Kidney (tissue), 14 donors: ENCODE measurements around the gene RGL2. TPM values are rescaled to one million over a fixed set of nuclear protein-coding genes. Genes with fewer than 3 reads are reported as not detected.

ENCODE experiments used
- DNase-seq, 5 donors: peaks; one replicate each; pipeline ENCODE4 v3.0.0-alpha.2; 2013 to 2020
- FAIRE-seq: peaks from 2 replicates; lab custom pipeline; 2012; peaks lifted over from hg19 to GRCh38; lab: Jason Lieb, UNC
- H3K27ac ChIP-seq, 2 donors: one replicate each; pipeline ENCODE4 v1.7.0; 2013; ENCODE audit warnings: low read depth in 2 of 2, low read length in 2 of 2, inconsistent platforms in 1 of 2
- H3K27me3 ChIP-seq: one replicate; pipeline ENCODE4 v1.7.1; 2013; ENCODE audit warnings: low read length, inconsistent platforms; ENCODE audit not compliant: control insufficient read depth, insufficient read depth
- H3K36me3 ChIP-seq, 3 donors: one replicate each; pipeline versions ENCODE4 v1.7.0 to v1.7.1; 2013; ENCODE audit warnings: low read length in 3 of 3, control low read depth in 1 of 3, inconsistent platforms in 1 of 3; ENCODE audit not compliant: insufficient read depth in 3 of 3, control insufficient read depth in 2 of 3
- H3K4me1 ChIP-seq, 3 donors: one replicate each; pipeline versions ENCODE4 v1.7.0 to v1.7.1; 2013; ENCODE audit warnings: low read length in 3 of 3, inconsistent platforms in 1 of 3, low read depth in 1 of 3; ENCODE audit not compliant: control insufficient read depth in 2 of 3, insufficient read depth in 2 of 3
- H3K4me3 ChIP-seq, 3 donors: one replicate each; pipeline versions ENCODE4 v1.7.0 to v1.8.1; 2013; ENCODE audit warnings: low read length in 3 of 3, control low read depth in 1 of 3, inconsistent platforms in 1 of 3
- H3K9ac ChIP-seq, 3 donors: one replicate each; pipeline versions ENCODE4 v1.7.0 to v1.7.1; 2013; ENCODE audit warnings: low read length in 3 of 3, control low read depth in 1 of 3, inconsistent platforms in 1 of 3
- H3K9me3 ChIP-seq, 3 donors: one replicate each; pipeline versions ENCODE4 v1.7.0 to v1.7.1; 2013; ENCODE audit warnings: low read length in 3 of 3, control low read depth in 1 of 3, inconsistent platforms in 1 of 3; ENCODE audit not compliant: control insufficient read depth in 2 of 3, insufficient read depth in 1 of 3
- intact Hi-C: fragments of 100-400 bp; cut with DNase I; formaldehyde crosslinking; loops from one replicate; pipeline ENCODE4 v1.11.1; 2022
- polyA plus RNA-seq: library from polyadenylated mRNA; stranded (reverse); fragments of 350-450 nt; fragmentation: Illumina TruSeq; extraction: RNeasy Lipid Tissue Mini Kit (QIAGEN cat#74804); gene quantifications from one replicate; pipeline ENCODE4 v1.2.3, GENCODE V29; 2014; ENCODE audit warnings: low read depth, low replicate concordance; ENCODE audit not compliant: insufficient read depth
- total RNA-seq: library from RNA; stranded (reverse); fragmentation: NEBNext Ultra II Directional; extraction: Animal tissue kit (Norgen Biotek cat#: 25700); gene quantifications from one replicate; pipeline ENCODE4 v1.2.1, GENCODE V29; 2021
- TF ChIP-seq, protein P1 (sequence below): IDR thresholded peaks from 3 replicates; pipeline ENCODE4 v1.5.1; 2012; ENCODE audit warnings: mild to moderate bottlenecking, moderate library complexity, borderline replicate concordance; ENCODE audit not compliant: insufficient read depth; ENCODE audit errors: extremely low read depth
- donor health status: control.
- donor health status: control.
- donor health status: control.
- donor health status: control.
- donor health status: control.
- donor health status: DM: yes; HTN: yes; CAD: no.
- donor health status: Normal renal cell carcinoma (clear cell type).

The RGL2 gene
- total and polyA plus RNA-seq, 2 donors from 2014 or later: 56.2 to 92.4 TPM

DNA sequence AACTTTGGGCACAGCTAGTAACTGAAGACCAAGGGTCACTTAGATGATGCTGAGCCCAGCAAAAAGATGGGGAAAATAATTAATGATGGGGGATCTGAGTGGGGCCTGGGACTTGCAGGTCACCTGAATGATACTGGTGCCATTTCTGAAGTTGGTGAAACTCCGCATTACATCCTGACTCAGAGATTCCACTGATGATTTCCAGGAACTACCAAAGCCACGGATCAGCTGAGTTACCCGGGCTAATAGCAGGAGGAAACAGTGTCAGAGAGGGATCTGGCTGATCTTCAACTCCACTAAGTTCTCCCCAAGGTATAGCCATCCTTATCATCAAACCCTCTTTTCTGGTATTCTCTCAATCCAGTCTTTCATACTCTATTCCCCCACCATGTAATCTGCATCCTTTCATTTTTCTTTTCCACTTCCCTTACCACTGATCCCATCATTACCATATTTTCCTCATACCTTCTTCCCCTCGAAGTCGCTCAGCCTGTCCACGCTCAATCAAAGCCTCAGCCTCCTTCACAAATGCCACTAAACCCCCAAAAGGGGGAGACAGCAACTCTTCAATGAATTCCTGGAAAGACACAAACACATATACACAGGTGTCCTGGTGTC lies 47.2 kb downstream of the RGL2 start:
- Histone ChIP-seq H3K27me3 (no peaks in the 10 kb centered on the region), H3K36me3 (peaks cover 0 to 3% (median 0%) of the 10 kb centered on the region in 3 donors), H3K4me3 (no peak overlapping the region), H3K9me3 (no peaks in the 10 kb centered on the region), H3K27ac (no peak overlapping the region), H3K9ac (no peak overlapping the region), H3K4me1 (peaks cover 0 to 20% (median 9%) of the 10 kb centered on the region in 3 donors)
- TF ChIP-seq, protein P1, sequence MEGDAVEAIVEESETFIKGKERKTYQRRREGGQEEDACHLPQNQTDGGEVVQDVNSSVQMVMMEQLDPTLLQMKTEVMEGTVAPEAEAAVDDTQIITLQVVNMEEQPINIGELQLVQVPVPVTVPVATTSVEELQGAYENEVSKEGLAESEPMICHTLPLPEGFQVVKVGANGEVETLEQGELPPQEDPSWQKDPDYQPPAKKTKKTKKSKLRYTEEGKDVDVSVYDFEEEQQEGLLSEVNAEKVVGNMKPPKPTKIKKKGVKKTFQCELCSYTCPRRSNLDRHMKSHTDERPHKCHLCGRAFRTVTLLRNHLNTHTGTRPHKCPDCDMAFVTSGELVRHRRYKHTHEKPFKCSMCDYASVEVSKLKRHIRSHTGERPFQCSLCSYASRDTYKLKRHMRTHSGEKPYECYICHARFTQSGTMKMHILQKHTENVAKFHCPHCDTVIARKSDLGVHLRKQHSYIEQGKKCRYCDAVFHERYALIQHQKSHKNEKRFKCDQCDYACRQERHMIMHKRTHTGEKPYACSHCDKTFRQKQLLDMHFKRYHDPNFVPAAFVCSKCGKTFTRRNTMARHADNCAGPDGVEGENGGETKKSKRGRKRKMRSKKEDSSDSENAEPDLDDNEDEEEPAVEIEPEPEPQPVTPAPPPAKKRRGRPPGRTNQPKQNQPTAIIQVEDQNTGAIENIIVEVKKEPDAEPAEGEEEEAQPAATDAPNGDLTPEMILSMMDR: no peak
- no peak for DNase-seq
- intact Hi-C loops: no loop called here
- FAIRE-seq: no peak

GRCh38 chr6:33250731-33251130 lies 48.0 kb downstream of the RGL2 start:
- Histone ChIP-seq H3K9me3 (no peaks in the 10 kb centered on the region), H3K4me1 (peaks cover 0 to 20% (median 9%) of the 10 kb centered on the region in 3 donors), H3K36me3 (peaks cover 0 to 3% (median 0%) of the 10 kb centered on the region in 3 donors), H3K9ac (no peak overlapping the region), H3K27me3 (no peaks in the 10 kb centered on the region), H3K4me3 (no peak overlapping the region), H3K27ac (no peak overlapping the region)
- TF ChIP-seq, protein P1: no peak
- no peak for FAIRE-seq
- intact Hi-C loops: no loop called here
- DNase-seq: no peak

DNA sequence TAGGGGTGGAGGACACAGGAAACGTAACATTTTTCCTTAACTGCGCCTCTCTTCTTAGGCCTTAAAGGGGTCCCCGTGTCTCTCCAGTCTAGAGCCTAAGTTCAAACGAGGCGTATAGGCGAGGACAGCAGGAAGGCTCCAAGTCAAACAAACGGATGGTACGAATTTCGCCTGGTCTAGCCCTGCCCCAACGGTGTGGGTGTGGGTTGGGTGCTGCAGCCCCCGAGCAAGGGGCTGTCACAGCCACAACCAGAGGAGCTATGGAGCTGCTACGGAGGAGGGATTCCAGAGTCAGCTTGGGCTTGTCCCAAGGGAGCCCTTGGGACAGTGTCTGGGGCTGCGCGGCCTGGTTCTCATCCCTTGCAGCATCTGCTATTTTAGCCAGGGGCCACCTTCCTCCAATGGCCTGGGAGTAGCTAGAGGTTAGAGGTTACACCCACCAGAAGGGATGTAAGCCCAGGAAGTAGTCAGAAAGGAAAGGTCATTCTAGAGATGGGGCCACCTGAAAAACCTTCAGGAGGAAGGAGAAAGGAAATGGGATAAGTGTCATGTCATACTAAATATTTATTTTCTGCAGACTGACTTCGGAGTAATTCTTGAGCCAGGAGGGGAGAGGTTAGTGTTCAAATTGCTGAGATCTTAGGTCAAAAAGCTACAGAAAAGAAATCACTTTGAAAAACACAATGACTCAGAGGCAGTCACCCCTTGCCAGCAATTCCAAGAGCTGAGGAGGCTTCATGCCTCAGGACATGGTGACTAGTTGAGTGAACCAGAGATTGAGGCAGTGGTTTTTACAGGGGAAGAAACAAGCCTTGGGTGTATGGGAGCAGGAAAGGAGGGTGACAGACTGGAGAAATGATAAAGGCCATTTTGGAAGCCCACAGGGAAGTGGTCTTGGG lies 48.8 kb downstream of the RGL2 start:
- peak overlapping the region; percentile 92 to 94 for H3K27ac ChIP-seq
- FAIRE-seq (no peak), DNase-seq (peak in 2 of 5 donors; percentile 63 to 84)
- TF ChIP-seq, protein P1: no peak
- H3K4me3 ChIP-seq: peak overlapping the region; percentile 61 to 81 (median 77)
- H3K9me3 ChIP-seq: no peaks in the 10 kb centered on the region
- H3K4me1 ChIP-seq: peaks cover 0 to 20% (median 9%) of the 10 kb centered on the region in 3 donors
- intact Hi-C loops: no loop called here
- peak overlapping the region; percentile 75 to 88 (median 88) for H3K9ac ChIP-seq
- H3K36me3 ChIP-seq: peaks cover 0 to 3% (median 0%) of the 10 kb centered on the region in 3 donors
- no peaks in the 10 kb centered on the region for H3K27me3 ChIP-seq
